NCI-H146 (cell line): ENCODE results near the gene TNFRSF8.

ENCODE experiments used
- DNase-seq: peaks from one replicate; lab custom pipeline; 2025; lab: John Stamatoyannopoulos, UW

TNFRSF8 gene

GRCh38 chr1:12142141-12142823 lies 79.2 kb downstream of the TNFRSF8 start:
- no peak for DNase-seq

- DNase-seq, result no peak
These were observed 80.0 kb downstream of the TNFRSF8 start for GRCh38 chr1:12142891-12143630.

- no peak for DNase-seq
These were observed 80.6 kb downstream of the TNFRSF8 start for GRCh38 chr1:12143631-12144155.

- no peak for DNase-seq
These were observed 81.1 kb downstream of the TNFRSF8 start for GRCh38 chr1:12144236-12144635.

GRCh38 chr1:12144969-12145368 lies 81.9 kb downstream of the TNFRSF8 start:
- DNase-seq, result no peak

- no peak for DNase-seq
These were observed 82.7 kb downstream of the TNFRSF8 start for GRCh38 chr1:12145616-12146342.

- DNase-seq, result no peak
These were observed 83.4 kb downstream of the TNFRSF8 start for GRCh38 chr1:12146343-12147112.

- DNase-seq, result no peak
These were observed 84.1 kb downstream of the TNFRSF8 start for GRCh38 chr1:12147201-12147701.

GRCh38 chr1:12148160-12148957 lies 85.3 kb downstream of the TNFRSF8 start:
- DNase-seq, result no peak

- no peak for DNase-seq
These were observed 86.1 kb downstream of the TNFRSF8 start for GRCh38 chr1:12148958-12149790.

GRCh38 chr1:12149791-12150175 lies 86.7 kb downstream of the TNFRSF8 start:
- DNase-seq, result no peak

GRCh38 chr1:12150456-12151200 lies 87.5 kb downstream of the TNFRSF8 start:
- DNase-seq, result no peak

- DNase-seq, result no peak
These were observed 88.4 kb downstream of the TNFRSF8 start for GRCh38 chr1:12151465-12151864.

GRCh38 chr1:12152113-12152891 lies 89.2 kb downstream of the TNFRSF8 start:
- no peak for DNase-seq

GRCh38 chr1:12153181-12153785 lies 90.2 kb downstream of the TNFRSF8 start:
- no peak for DNase-seq

- DNase-seq, result no peak
These were observed 92.2 kb downstream of the TNFRSF8 start for GRCh38 chr1:12155328-12155727.

GRCh38 chr1:12157366-12158231 lies 94.5 kb downstream of the TNFRSF8 start:
- DNase-seq, result no peak
